ENCODE results near the gene JKAMP. TPM values are rescaled to one million over a fixed set of nuclear protein-coding genes. Genes with fewer than 3 reads are reported as not detected.

The JKAMP gene
- total RNA-seq, 6 donors from 2014 or later: 34.2 to 59.7 (median 44.0) TPM

DNA sequence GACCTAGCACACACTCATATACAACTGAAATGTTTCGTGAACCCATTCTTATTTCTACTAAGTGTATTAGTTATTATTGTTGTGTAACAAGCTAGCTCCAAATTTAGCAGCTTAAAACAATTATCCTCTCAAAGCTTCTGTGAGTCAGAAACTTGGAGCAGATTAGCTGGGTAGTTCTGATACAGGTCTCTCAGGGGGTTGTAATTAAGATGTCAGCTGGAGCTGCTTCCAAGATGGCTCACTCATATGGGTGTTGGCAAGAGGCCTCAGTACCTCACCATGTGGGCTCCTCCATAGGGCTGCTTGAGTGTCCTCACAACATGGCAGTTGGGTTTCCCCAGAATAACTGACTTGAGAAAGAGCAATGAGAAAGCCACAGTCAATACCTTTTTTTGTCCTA is 28.9 kb upstream of the JKAMP start:
- TF ChIP-seq EP300 (IDR thresholded peaks at IDR 0.05) (no peak), POLR2A (IDR thresholded peaks at IDR 0.05) (no peak), POLR2AphosphoS5 (IDR thresholded peaks at IDR 0.05) (no peak)
- TF ChIP-seq, protein P1, sequence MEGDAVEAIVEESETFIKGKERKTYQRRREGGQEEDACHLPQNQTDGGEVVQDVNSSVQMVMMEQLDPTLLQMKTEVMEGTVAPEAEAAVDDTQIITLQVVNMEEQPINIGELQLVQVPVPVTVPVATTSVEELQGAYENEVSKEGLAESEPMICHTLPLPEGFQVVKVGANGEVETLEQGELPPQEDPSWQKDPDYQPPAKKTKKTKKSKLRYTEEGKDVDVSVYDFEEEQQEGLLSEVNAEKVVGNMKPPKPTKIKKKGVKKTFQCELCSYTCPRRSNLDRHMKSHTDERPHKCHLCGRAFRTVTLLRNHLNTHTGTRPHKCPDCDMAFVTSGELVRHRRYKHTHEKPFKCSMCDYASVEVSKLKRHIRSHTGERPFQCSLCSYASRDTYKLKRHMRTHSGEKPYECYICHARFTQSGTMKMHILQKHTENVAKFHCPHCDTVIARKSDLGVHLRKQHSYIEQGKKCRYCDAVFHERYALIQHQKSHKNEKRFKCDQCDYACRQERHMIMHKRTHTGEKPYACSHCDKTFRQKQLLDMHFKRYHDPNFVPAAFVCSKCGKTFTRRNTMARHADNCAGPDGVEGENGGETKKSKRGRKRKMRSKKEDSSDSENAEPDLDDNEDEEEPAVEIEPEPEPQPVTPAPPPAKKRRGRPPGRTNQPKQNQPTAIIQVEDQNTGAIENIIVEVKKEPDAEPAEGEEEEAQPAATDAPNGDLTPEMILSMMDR (IDR thresholded peaks at IDR 0.05): no peak
- H3K36me3 ChIP-seq: peaks cover 0 to 4% (median 0%) of the 10 kb centered on the region in 4 donors
- H3K4me3 ChIP-seq: no peak overlapping the region
- H3K27ac ChIP-seq: no peak overlapping the region
- 94 to 100% methylated on average over 1 of the region's 1 CpG for WGBS, 2 donors
- no peak for ATAC-seq (ENCODE audit: low FRiP score in 2 of 2)
- H3K4me1 ChIP-seq: no peaks in the 10 kb centered on the region
- H3K9me3 ChIP-seq: no peaks in the 10 kb centered on the region
- H3K27me3 ChIP-seq: no peaks in the 10 kb centered on the region
- DNase-seq: no peak

DNA sequence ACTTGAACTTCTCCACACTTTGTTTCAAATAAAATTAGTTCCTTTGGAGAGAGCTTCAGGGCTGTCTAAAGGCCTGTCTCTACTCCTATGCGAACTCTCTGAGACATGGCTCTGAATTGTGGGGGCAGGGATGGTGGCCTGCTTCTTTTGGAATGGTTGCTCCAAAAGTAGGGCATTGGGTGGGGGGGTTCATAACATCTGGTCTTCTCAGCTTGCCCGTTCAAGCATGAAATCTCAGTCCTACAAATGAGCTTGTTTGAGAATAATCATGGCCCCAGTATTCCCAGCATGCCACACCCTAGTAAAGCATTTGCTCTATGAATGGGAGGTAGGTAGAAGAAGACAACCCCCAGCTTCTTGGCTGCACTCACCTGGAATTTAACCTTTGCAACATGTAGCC is 25.8 kb upstream of the JKAMP start:
- Histone ChIP-seq H3K27me3 (no peaks in the 10 kb centered on the region), H3K36me3 (peaks cover 0 to 4% (median 0%) of the 10 kb centered on the region in 4 donors), H3K27ac (no peak overlapping the region), H3K4me1 (peaks cover 0 to 1% (median 0%) of the 10 kb centered on the region in 4 donors), H3K4me3 (no peak overlapping the region), H3K9me3 (no peaks in the 10 kb centered on the region)
- WGBS, 2 donors: 90 to 96% methylated on average over 2 of the region's 2 CpGs
- TF ChIP-seq EP300 (IDR thresholded peaks at IDR 0.05): no peak
- TF ChIP-seq, protein P1 (IDR thresholded peaks at IDR 0.05): no peak
- TF ChIP-seq POLR2A (IDR thresholded peaks at IDR 0.05): no peak
- TF ChIP-seq POLR2AphosphoS5 (IDR thresholded peaks at IDR 0.05): no peak
- DNase-seq (no peak), ATAC-seq (ENCODE audit: low FRiP score in 2 of 2) (no peak)

DNA sequence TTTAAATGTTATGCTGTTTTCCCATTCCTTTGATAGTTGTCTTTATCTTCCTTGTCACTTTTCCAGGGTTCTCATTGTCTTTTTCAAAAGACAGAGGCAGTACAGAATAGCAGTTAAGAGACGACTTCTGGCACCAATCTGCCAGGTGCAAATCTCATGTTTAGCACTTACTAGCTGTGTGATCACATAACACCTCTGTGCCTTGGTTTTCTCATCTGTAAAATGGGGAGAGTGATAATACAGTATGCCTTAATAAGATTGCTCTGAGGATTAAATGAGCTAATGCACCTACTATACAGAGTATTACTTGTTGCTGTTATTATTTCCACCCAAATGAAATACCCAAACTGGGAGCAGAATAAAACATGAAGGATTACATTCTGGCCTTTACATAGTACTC is 23.9 kb upstream of the JKAMP start:
- 90 to 100% methylated on average over 1 of the region's 1 CpG for whole genome bisulfite sequencing, 2 donors
- no peaks in the 10 kb centered on the region for H3K27me3 ChIP-seq
- ATAC-seq (ENCODE audit: low FRiP score in 2 of 2): no peak

DNA sequence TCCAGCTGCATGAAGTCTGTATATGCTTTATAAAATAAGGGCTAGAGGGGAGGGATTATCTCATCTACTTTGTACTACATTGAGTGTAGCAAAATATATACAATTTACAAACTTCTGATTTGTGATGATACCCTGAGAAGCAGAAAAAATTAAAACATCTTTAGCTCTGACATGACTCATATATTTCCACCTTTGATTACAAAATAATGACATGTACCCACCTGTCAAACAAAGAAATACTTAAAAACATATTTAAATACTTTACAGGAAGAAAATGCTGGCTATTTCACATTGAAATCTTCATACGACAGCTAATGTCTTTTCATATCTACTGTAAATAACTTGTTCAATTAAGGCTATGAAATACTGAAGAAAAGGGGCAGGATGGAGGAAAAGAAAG is 22.4 kb upstream of the JKAMP start:
- no peak for ATAC-seq (ENCODE audit: low FRiP score in 2 of 2)

More for the DNA sequence above, 23.9 kb upstream of the JKAMP start:
- Histone ChIP-seq H3K36me3 (peaks cover 0 to 4% (median 0%) of the 10 kb centered on the region in 4 donors), H3K9me3 (no peaks in the 10 kb centered on the region), H3K4me3 (no peak overlapping the region), H3K4me1 (peaks cover 10 to 19% (median 11%) of the 10 kb centered on the region in 4 donors), H3K27ac (no peak overlapping the region)
- TF ChIP-seq, protein P1 (IDR thresholded peaks at IDR 0.05): no peak
- TF ChIP-seq POLR2A (IDR thresholded peaks at IDR 0.05): no peak
- no peak for TF ChIP-seq EP300 (IDR thresholded peaks at IDR 0.05)
- no peak for TF ChIP-seq POLR2AphosphoS5 (IDR thresholded peaks at IDR 0.05)
- no peak for DNase-seq

More for the DNA sequence above, 22.4 kb upstream of the JKAMP start:
- WGBS, 2 donors: 93 to 100% methylated on average over 1 of the region's 1 CpG
- DNase-seq: no peak
- Histone ChIP-seq H3K27me3 (no peaks in the 10 kb centered on the region), H3K4me3 (no peak overlapping the region), H3K9me3 (no peaks in the 10 kb centered on the region), H3K4me1 (peaks cover 10 to 20% (median 11%) of the 10 kb centered on the region in 4 donors), H3K36me3 (peaks cover 0 to under 1% (median 0%) of the 10 kb centered on the region in 4 donors), H3K27ac (no peak overlapping the region)
- TF ChIP-seq EP300 (IDR thresholded peaks at IDR 0.05) (no peak), POLR2A (IDR thresholded peaks at IDR 0.05) (no peak), POLR2AphosphoS5 (IDR thresholded peaks at IDR 0.05) (no peak)
- TF ChIP-seq, protein P1 (IDR thresholded peaks at IDR 0.05): no peak

Data from upper lobe of left lung (tissue), 6 donors.